Measurements from ENCODE around the gene GPATCH1.

Gene GPATCH1

DNA sequence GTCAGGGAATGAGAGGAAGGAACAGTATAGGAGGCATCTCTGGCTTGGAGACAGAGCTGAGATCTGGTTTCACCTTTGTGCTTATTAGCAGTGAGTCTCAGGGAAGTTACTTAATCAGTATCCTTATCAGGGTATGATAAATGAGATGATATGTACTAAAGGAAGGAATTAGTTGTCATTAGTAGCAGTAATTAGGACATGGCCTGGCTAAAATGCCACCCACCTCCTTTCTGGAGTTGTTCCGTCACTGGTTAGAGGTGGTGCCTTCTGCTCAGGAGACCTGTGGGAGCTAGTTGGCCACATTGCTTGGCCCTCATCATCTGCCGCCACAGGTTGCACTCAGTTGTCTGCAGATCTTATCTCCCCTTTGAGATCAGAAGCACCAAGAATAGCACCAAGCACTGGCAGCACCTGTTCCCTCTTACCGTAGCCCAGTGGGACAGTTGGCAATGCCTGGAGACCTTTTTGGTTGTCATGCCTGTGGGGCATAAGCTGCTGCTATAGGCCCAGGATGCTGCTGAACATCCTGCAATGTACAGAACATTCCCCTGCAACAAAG is 4.7 kb downstream of the GPATCH1 start:
- no peak overlapping the region for H3K4me3 ChIP-seq (ENCODE audit: low read length, poor library complexity, severe bottlenecking)
- H3K9ac ChIP-seq (ENCODE audit: low read depth, low read length, poor library complexity, severe bottlenecking): no peak overlapping the region
- no peaks in the 10 kb centered on the region for H4K20me1 ChIP-seq (ENCODE audit: insufficient read depth, low read length, poor library complexity, severe bottlenecking)
- no peaks in the 10 kb centered on the region for H3K27me3 ChIP-seq (ENCODE audit: insufficient read depth, low read length, poor library complexity, severe bottlenecking)
- no peaks in the 10 kb centered on the region for H3K9me3 ChIP-seq (ENCODE audit: insufficient read depth, low read depth, low read length)
- no peaks in the 10 kb centered on the region for H3F3A ChIP-seq (ENCODE audit: low read depth)
- TF ChIP-seq, protein P1, sequence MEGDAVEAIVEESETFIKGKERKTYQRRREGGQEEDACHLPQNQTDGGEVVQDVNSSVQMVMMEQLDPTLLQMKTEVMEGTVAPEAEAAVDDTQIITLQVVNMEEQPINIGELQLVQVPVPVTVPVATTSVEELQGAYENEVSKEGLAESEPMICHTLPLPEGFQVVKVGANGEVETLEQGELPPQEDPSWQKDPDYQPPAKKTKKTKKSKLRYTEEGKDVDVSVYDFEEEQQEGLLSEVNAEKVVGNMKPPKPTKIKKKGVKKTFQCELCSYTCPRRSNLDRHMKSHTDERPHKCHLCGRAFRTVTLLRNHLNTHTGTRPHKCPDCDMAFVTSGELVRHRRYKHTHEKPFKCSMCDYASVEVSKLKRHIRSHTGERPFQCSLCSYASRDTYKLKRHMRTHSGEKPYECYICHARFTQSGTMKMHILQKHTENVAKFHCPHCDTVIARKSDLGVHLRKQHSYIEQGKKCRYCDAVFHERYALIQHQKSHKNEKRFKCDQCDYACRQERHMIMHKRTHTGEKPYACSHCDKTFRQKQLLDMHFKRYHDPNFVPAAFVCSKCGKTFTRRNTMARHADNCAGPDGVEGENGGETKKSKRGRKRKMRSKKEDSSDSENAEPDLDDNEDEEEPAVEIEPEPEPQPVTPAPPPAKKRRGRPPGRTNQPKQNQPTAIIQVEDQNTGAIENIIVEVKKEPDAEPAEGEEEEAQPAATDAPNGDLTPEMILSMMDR (conservative IDR thresholded peaks at IDR 0.05; ENCODE audit: low read length): no peak
- peaks cover 17% of the 10 kb centered on the region for H3K79me2 ChIP-seq (ENCODE audit: insufficient read depth, low read length)
- no peak overlapping the region for H3K4me2 ChIP-seq (ENCODE audit: low read depth, low read length, poor library complexity, severe bottlenecking)
- no peaks in the 10 kb centered on the region for H3K9me2 ChIP-seq (replicated peaks; ENCODE audit: low read depth, low read length)
- H2AFZ ChIP-seq (ENCODE audit: low read length): no peak overlapping the region
- peaks cover 11% of the 10 kb centered on the region for H3K4me1 ChIP-seq (ENCODE audit: insufficient read depth, low read length, poor library complexity, severe bottlenecking)
- no peaks in the 10 kb centered on the region for H3K36me3 ChIP-seq (ENCODE audit: insufficient read depth, low read length)

DNA sequence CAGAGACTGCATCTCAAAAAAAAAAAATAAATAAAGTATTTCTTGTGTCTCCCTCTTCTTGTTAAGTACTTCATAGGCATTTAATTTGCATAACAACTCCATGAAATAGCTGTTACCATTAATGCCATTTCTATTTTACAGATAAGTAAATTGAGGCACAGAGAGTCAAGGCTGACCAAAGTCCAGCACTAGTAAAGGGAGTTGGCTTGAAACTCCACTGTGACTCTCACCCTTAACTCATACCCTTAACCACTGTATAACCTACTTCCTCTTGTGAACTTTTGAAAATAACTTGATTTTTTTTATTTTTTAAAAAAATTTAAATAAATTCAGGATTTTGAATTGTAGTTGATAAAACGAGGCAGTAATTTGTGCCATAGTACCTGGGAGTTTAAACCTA is 6.0 kb downstream of the GPATCH1 start:
- TF ChIP-seq, protein P1 (conservative IDR thresholded peaks at IDR 0.05; ENCODE audit: low read length): no peak
- TF ChIP-seq EZH2phosphoT487 (IDR thresholded peaks at IDR 0.05; ENCODE audit: borderline replicate concordance): no peak

DNA sequence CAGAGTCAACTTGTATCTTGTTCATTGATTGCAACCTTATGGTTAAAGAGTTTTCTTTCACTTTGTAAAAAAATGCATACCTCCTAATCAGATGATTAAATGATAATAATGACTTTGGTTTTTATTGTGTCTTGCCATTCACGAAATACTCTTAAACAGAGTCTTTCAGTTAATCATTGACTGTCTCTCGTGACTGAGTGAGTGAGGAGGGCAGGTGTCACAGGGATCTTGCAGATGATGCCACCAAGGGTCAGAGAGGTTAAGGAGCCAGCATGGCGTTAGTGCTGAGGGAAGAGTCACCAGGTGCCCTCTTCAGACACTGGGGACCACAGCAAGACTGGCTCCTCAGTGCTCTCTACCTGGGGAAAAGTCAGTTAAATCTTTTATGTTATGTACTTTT is 8.0 kb downstream of the GPATCH1 start:
- H2AFZ ChIP-seq (ENCODE audit: low read length): no peak overlapping the region
- H3F3A ChIP-seq (ENCODE audit: low read depth): no peaks in the 10 kb centered on the region
- no peak overlapping the region for H3K4me3 ChIP-seq (ENCODE audit: low read length, poor library complexity, severe bottlenecking)
- H3K9ac ChIP-seq (ENCODE audit: low read depth, low read length, poor library complexity, severe bottlenecking): no peak overlapping the region
- no peaks in the 10 kb centered on the region for H3K79me2 ChIP-seq (ENCODE audit: insufficient read depth, low read length)
- peaks cover 10% of the 10 kb centered on the region; the same call in 1 of the 2 replicates for H3K36me3 ChIP-seq (ENCODE audit: insufficient read depth, low read length)
- no peak for TF ChIP-seq EZH2phosphoT487 (IDR thresholded peaks at IDR 0.05; ENCODE audit: borderline replicate concordance)
- TF ChIP-seq, protein P1 (conservative IDR thresholded peaks at IDR 0.05; ENCODE audit: low read length): no peak
- no peaks in the 10 kb centered on the region for H4K20me1 ChIP-seq (ENCODE audit: insufficient read depth, low read length, poor library complexity, severe bottlenecking)
- no peaks in the 10 kb centered on the region for H3K27me3 ChIP-seq (ENCODE audit: insufficient read depth, low read length, poor library complexity, severe bottlenecking)
- no peaks in the 10 kb centered on the region for H3K9me3 ChIP-seq (ENCODE audit: insufficient read depth, low read depth, low read length)
- no peaks in the 10 kb centered on the region for H3K4me1 ChIP-seq (ENCODE audit: insufficient read depth, low read length, poor library complexity, severe bottlenecking)
- H3K9me2 ChIP-seq (replicated peaks; ENCODE audit: low read depth, low read length): no peaks in the 10 kb centered on the region
- no peak overlapping the region for H3K4me2 ChIP-seq (ENCODE audit: low read depth, low read length, poor library complexity, severe bottlenecking)

More for the DNA sequence above, 6.0 kb downstream of the GPATCH1 start:
- H2AFZ ChIP-seq (ENCODE audit: low read length): no peak overlapping the region
- no peaks in the 10 kb centered on the region for H3K9me3 ChIP-seq (ENCODE audit: insufficient read depth, low read depth, low read length)
- no peaks in the 10 kb centered on the region for H3K27me3 ChIP-seq (ENCODE audit: insufficient read depth, low read length, poor library complexity, severe bottlenecking)
- H3F3A ChIP-seq (ENCODE audit: low read depth): no peaks in the 10 kb centered on the region
- H3K9me2 ChIP-seq (replicated peaks; ENCODE audit: low read depth, low read length): no peaks in the 10 kb centered on the region
- peaks cover 8% of the 10 kb centered on the region for H3K4me1 ChIP-seq (ENCODE audit: insufficient read depth, low read length, poor library complexity, severe bottlenecking)
- peaks cover 8% of the 10 kb centered on the region for H3K79me2 ChIP-seq (ENCODE audit: insufficient read depth, low read length)
- no peak overlapping the region for H3K4me3 ChIP-seq (ENCODE audit: low read length, poor library complexity, severe bottlenecking)
- H3K9ac ChIP-seq (ENCODE audit: low read depth, low read length, poor library complexity, severe bottlenecking): no peak overlapping the region
- no peaks in the 10 kb centered on the region for H4K20me1 ChIP-seq (ENCODE audit: insufficient read depth, low read length, poor library complexity, severe bottlenecking)
- no peaks in the 10 kb centered on the region for H3K36me3 ChIP-seq (ENCODE audit: insufficient read depth, low read length)
- no peak overlapping the region for H3K4me2 ChIP-seq (ENCODE audit: low read depth, low read length, poor library complexity, severe bottlenecking)

All from Loucy (cell line).